ENCODE results near the gene APBB1IP. TPM values are rescaled to one million over a fixed set of nuclear protein-coding genes. Genes with fewer than 3 reads are reported as not detected.

The APBB1IP gene
- total and polyA plus RNA-seq, 12 donors: 0.81 to 11.9 (median 1.7) TPM

DNA sequence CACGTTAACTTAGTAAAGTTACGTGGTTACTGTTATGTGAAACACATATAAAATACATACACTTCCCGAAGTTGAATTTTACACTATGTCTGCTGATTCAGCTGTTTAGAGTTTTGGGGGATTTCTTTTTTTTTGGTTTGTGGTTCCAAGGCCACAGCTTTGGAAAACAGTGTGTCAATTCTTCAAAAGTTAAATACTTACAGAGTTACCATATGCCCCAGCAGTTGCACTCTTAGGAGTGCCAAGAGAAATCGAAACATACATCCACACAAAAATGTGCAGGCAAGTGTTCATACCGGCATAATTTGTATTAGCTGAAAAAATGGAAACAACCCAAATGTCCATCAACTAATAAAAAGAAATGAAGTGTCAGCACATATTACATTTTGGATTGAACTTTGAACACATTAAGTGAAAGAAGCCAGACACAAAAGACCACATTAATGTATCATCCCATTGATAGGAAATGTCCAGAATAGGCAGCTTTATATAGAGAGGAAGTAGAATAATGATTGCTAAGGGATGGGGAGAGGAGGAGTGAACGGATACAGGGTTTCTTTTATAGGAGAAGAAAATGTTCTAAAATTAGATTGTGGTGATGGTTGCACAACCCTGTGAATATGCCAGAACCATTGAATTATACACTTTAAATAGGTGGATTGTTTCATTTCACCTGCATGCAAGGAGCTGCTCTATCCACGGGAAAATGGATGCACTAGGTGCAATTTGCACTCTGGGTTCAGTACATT, 17.6 kb downstream of the APBB1IP start:
- DNase-seq (no peak), ATAC-seq (no peak)
- TF ChIP-seq, protein P1, sequence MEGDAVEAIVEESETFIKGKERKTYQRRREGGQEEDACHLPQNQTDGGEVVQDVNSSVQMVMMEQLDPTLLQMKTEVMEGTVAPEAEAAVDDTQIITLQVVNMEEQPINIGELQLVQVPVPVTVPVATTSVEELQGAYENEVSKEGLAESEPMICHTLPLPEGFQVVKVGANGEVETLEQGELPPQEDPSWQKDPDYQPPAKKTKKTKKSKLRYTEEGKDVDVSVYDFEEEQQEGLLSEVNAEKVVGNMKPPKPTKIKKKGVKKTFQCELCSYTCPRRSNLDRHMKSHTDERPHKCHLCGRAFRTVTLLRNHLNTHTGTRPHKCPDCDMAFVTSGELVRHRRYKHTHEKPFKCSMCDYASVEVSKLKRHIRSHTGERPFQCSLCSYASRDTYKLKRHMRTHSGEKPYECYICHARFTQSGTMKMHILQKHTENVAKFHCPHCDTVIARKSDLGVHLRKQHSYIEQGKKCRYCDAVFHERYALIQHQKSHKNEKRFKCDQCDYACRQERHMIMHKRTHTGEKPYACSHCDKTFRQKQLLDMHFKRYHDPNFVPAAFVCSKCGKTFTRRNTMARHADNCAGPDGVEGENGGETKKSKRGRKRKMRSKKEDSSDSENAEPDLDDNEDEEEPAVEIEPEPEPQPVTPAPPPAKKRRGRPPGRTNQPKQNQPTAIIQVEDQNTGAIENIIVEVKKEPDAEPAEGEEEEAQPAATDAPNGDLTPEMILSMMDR (IDR thresholded peaks at IDR 0.05): no peak
- peaks cover 0 to 32% (median 0%) of the 10 kb centered on the region in 9 donors for H3K4me1 ChIP-seq
- no peak overlapping the region for H3K27ac ChIP-seq
- no peak overlapping the region for H3K4me3 ChIP-seq
- H3K9me3 ChIP-seq: no peaks in the 10 kb centered on the region
- H3K27me3 ChIP-seq: no peaks in the 10 kb centered on the region
- intact Hi-C loops (cut with DNase I): no loop called here
- peaks cover 0 to 3% (median 0%) of the 10 kb centered on the region in 9 donors for H3K36me3 ChIP-seq
- WGBS, 2 donors: 76 to 78% methylated on average over 7 of the region's 7 CpGs

DNA sequence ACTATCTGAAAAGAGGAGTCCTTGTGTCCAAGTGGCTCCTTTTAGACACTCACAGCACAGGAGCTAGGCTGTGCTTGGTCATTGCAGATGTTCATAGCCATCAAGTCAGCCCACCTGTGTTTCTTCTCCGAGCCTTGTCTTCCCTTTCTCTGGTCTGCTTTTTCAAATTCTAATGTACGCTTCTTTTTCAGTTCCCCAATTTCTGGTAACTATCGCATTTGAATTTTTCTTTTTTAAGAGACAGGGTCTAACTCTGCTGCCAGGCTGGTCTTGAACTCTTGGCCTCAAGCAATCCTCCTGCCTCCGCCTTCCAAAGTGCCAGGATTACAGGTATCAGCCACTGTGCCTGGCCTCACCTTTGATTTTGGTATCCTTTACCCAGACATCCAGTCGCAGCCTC, 18.9 kb downstream of the APBB1IP start:
- no peak for ATAC-seq
- DNase-seq: no peak
- Histone ChIP-seq H3K27ac (no peak overlapping the region), H3K4me3 (no peak overlapping the region), H3K27me3 (no peaks in the 10 kb centered on the region), H3K4me1 (peaks cover 0 to 29% (median 0%) of the 10 kb centered on the region in 9 donors), H3K36me3 (peaks cover 0 to 3% (median 0%) of the 10 kb centered on the region in 9 donors), H3K9me3 (no peaks in the 10 kb centered on the region)
- 81 to 87% methylated on average over 5 of the region's 5 CpGs for WGBS, 2 donors
- intact Hi-C loops (cut with DNase I): no loop called here
- TF ChIP-seq, protein P1 (IDR thresholded peaks at IDR 0.05): no peak

DNA sequence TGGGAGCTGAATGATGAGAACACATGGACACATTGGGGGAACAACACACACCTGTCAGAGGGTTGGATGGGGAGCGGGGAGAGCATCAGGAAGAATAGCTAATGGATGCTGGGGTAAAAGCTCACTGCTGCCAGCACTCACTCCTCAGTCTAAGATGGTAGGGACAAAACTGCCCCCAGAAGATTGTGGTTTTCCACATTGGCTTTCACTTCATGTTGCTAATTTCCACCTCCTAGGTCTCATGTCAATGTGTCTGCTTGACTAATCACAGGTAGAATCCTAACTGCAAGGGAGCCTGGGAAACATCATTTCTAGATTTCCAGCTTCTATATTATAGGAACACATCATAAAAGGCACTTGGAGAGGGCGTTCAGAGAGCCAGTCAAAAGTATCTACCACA, 22.6 kb downstream of the APBB1IP start:
- no peaks in the 10 kb centered on the region for H3K27me3 ChIP-seq
- TF ChIP-seq, protein P1 (IDR thresholded peaks at IDR 0.05): no peak
- intact Hi-C loops (cut with DNase I): no loop called here

GRCh38 chr10:26463986-26464385, 25.8 kb downstream of the APBB1IP start:
- DNase-seq (no peak), ATAC-seq (no peak)
- Histone ChIP-seq H3K27ac (no peak overlapping the region), H3K9me3 (no peaks in the 10 kb centered on the region), H3K4me3 (no peak overlapping the region), H3K36me3 (no peaks in the 10 kb centered on the region), H3K27me3 (no peaks in the 10 kb centered on the region), H3K4me1 (peaks cover 0 to 18% (median 0%) of the 10 kb centered on the region in 9 donors)
- intact Hi-C loops (cut with DNase I): no loop called here
- TF ChIP-seq, protein P1 (IDR thresholded peaks at IDR 0.05): no peak
- 84 to 93% methylated on average over 1 of the region's 1 CpG for WGBS, 2 donors

More for the DNA sequence above, 22.6 kb downstream of the APBB1IP start:
- Histone ChIP-seq H3K4me3 (no peak overlapping the region), H3K4me1 (peaks cover 0 to 16% (median 0%) of the 10 kb centered on the region in 9 donors), H3K36me3 (no peaks in the 10 kb centered on the region), H3K9me3 (no peaks in the 10 kb centered on the region), H3K27ac (no peak overlapping the region)
- no peak for DNase-seq
- ATAC-seq: no peak
- WGBS, 2 donors: 78 to 81% methylated on average over 2 of the region's 2 CpGs
